GM12891 (cell line): Measurements from ENCODE around the gene KLC4.

ENCODE experiments used
- PAX5 ChIP-seq: IDR thresholded peaks from 2 replicates; pipeline ENCODE4 v1.6.1; 2011; ENCODE audit warnings: low read length, moderate library complexity, mild to moderate bottlenecking; ENCODE audit not compliant: insufficient read depth, severe bottlenecking
- POLR2A ChIP-seq: IDR thresholded peaks from 2 replicates; pipeline ENCODE4 v1.6.1; 2011; ENCODE audit warnings: low read depth, low read length, control low read depth
- POLR2AphosphoS5 ChIP-seq: IDR thresholded peaks from 2 replicates; pipeline ENCODE4 v1.6.1; 2011; ENCODE audit warnings: low read depth, low read length, control low read depth
- POU2F2 ChIP-seq: IDR thresholded peaks from 2 replicates; pipeline ENCODE4 v1.6.1; 2011; ENCODE audit warnings: low read depth, mild to moderate bottlenecking, control low read depth, low read length, moderate library complexity
- SPI1 ChIP-seq: IDR thresholded peaks from 2 replicates; pipeline ENCODE4 v1.6.1; 2011; ENCODE audit warnings: low read depth, low read length, control low read depth
- TAF1 ChIP-seq: IDR thresholded peaks from 2 replicates; pipeline ENCODE4 v1.6.1; 2011; ENCODE audit warnings: low read depth, low read length, control low read depth

GRCh38 chr6:43097098-43097489 is 37.7 kb downstream of the KLC4 start:
- TF ChIP-seq TAF1 (no peak), SPI1 (no peak), POLR2AphosphoS5 (no peak), POLR2A (no peak), POU2F2 (no peak), PAX5 (no peak)
